Neuron (in vitro differentiated cells): ENCODE results near the gene IL1A.

ENCODE experiments used
- H2AFZ ChIP-seq: one replicate; pipeline ENCODE4 v1.6.1; 2013; ENCODE audit warnings: low read depth, mild to moderate bottlenecking, inconsistent platforms, low read length, moderate library complexity
- H3K27me3 ChIP-seq: one replicate; pipeline ENCODE4 v1.6.1; 2013; ENCODE audit warnings: low read length; ENCODE audit not compliant: insufficient read depth
- H3K36me3 ChIP-seq: one replicate; pipeline ENCODE4 v1.6.1; 2013; ENCODE audit warnings: low read length; ENCODE audit not compliant: insufficient read depth
- H3K4me1 ChIP-seq: one replicate; pipeline ENCODE4 v1.6.1; 2013; ENCODE audit warnings: low read length; ENCODE audit not compliant: insufficient read depth
- H3K4me3 ChIP-seq: 2 replicates; pipeline ENCODE4 v1.5.1; 2013; ENCODE audit warnings: mild to moderate bottlenecking, low read length, moderate library complexity
- H3K9me3 ChIP-seq: one replicate; pipeline ENCODE4 v1.6.1; 2013; ENCODE audit warnings: low read length

The IL1A gene

GRCh38 chr2:112827604-112828185 lies 43.4 kb upstream of the IL1A start:
- no peak overlapping the region for H2AFZ ChIP-seq
- no peaks in the 10 kb centered on the region for H3K36me3 ChIP-seq
- no peaks in the 10 kb centered on the region for H3K27me3 ChIP-seq
- H3K9me3 ChIP-seq: peaks cover 3% of the 10 kb centered on the region
- no peak overlapping the region for H3K4me3 ChIP-seq
- H3K4me1 ChIP-seq: no peaks in the 10 kb centered on the region

GRCh38 chr2:112827009-112827408 lies 42.7 kb upstream of the IL1A start:
- H3K36me3 ChIP-seq: no peaks in the 10 kb centered on the region
- no peaks in the 10 kb centered on the region for H3K27me3 ChIP-seq
- H3K4me1 ChIP-seq: no peaks in the 10 kb centered on the region
- H3K9me3 ChIP-seq: peaks cover 3% of the 10 kb centered on the region
- no peak overlapping the region for H2AFZ ChIP-seq
- H3K4me3 ChIP-seq: no peak overlapping the region

GRCh38 chr2:112825706-112826105 lies 41.4 kb upstream of the IL1A start:
- Histone ChIP-seq H3K9me3 (peaks cover 3% of the 10 kb centered on the region), H3K27me3 (no peaks in the 10 kb centered on the region), H3K36me3 (no peaks in the 10 kb centered on the region), H3K4me3 (no peak overlapping the region), H3K4me1 (no peaks in the 10 kb centered on the region), H2AFZ (no peak overlapping the region)

- Histone ChIP-seq H3K9me3 (peaks cover 3% of the 10 kb centered on the region), H3K4me3 (no peak overlapping the region), H3K27me3 (no peaks in the 10 kb centered on the region), H3K4me1 (no peaks in the 10 kb centered on the region), H3K36me3 (no peaks in the 10 kb centered on the region), H2AFZ (no peak overlapping the region)
Measured at GRCh38 chr2:112824694-112825085, 40.4 kb upstream of the IL1A start.

- Histone ChIP-seq H2AFZ (no peak overlapping the region), H3K9me3 (peaks cover 3% of the 10 kb centered on the region), H3K27me3 (no peaks in the 10 kb centered on the region), H3K36me3 (no peaks in the 10 kb centered on the region), H3K4me3 (no peak overlapping the region), H3K4me1 (peaks cover 15% of the 10 kb centered on the region)
Measured at GRCh38 chr2:112821682-112822081, 37.4 kb upstream of the IL1A start.

GRCh38 chr2:112821142-112821541 lies 36.8 kb upstream of the IL1A start:
- H3K27me3 ChIP-seq: no peaks in the 10 kb centered on the region
- H3K36me3 ChIP-seq: no peaks in the 10 kb centered on the region
- peaks cover 3% of the 10 kb centered on the region for H3K9me3 ChIP-seq
- no peak overlapping the region for H2AFZ ChIP-seq
- H3K4me3 ChIP-seq: no peak overlapping the region
- H3K4me1 ChIP-seq: peaks cover 15% of the 10 kb centered on the region

GRCh38 chr2:112820343-112820742 lies 36.0 kb upstream of the IL1A start:
- peaks cover 15% of the 10 kb centered on the region for H3K4me1 ChIP-seq
- no peaks in the 10 kb centered on the region for H3K27me3 ChIP-seq
- H3K36me3 ChIP-seq: no peaks in the 10 kb centered on the region
- no peak overlapping the region for H3K4me3 ChIP-seq
- H3K9me3 ChIP-seq: peaks cover 3% of the 10 kb centered on the region
- H2AFZ ChIP-seq: no peak overlapping the region

- Histone ChIP-seq H3K9me3 (peaks cover 3% of the 10 kb centered on the region), H2AFZ (no peak overlapping the region), H3K4me1 (peaks cover 23% of the 10 kb centered on the region), H3K27me3 (no peaks in the 10 kb centered on the region), H3K36me3 (no peaks in the 10 kb centered on the region), H3K4me3 (no peak overlapping the region)
Measured at GRCh38 chr2:112819081-112819480, 34.8 kb upstream of the IL1A start.

GRCh38 chr2:112818094-112818902 lies 34.0 kb upstream of the IL1A start:
- H3K4me1 ChIP-seq: peaks cover 31% of the 10 kb centered on the region
- H2AFZ ChIP-seq: no peak overlapping the region
- H3K36me3 ChIP-seq: no peaks in the 10 kb centered on the region
- no peak overlapping the region for H3K4me3 ChIP-seq
- H3K9me3 ChIP-seq: no peaks in the 10 kb centered on the region
- no peaks in the 10 kb centered on the region for H3K27me3 ChIP-seq

GRCh38 chr2:112817082-112817689 lies 32.9 kb upstream of the IL1A start:
- no peaks in the 10 kb centered on the region for H3K9me3 ChIP-seq
- H2AFZ ChIP-seq: no peak overlapping the region
- H3K36me3 ChIP-seq: no peaks in the 10 kb centered on the region
- H3K4me3 ChIP-seq: no peak overlapping the region
- peaks cover 39% of the 10 kb centered on the region for H3K4me1 ChIP-seq
- no peaks in the 10 kb centered on the region for H3K27me3 ChIP-seq

- H3K9me3 ChIP-seq: no peaks in the 10 kb centered on the region
- H3K4me3 ChIP-seq: no peak overlapping the region
- H3K4me1 ChIP-seq: peaks cover 40% of the 10 kb centered on the region
- no peaks in the 10 kb centered on the region for H3K36me3 ChIP-seq
- no peaks in the 10 kb centered on the region for H3K27me3 ChIP-seq
- peak overlapping the region; percentile 15 for H2AFZ ChIP-seq
Measured at GRCh38 chr2:112814278-112814677, 30.0 kb upstream of the IL1A start.

- H3K36me3 ChIP-seq: no peaks in the 10 kb centered on the region
- no peaks in the 10 kb centered on the region for H3K27me3 ChIP-seq
- peaks cover 32% of the 10 kb centered on the region for H3K4me1 ChIP-seq
- no peak overlapping the region for H3K4me3 ChIP-seq
- no peaks in the 10 kb centered on the region for H3K9me3 ChIP-seq
- no peak overlapping the region for H2AFZ ChIP-seq
Measured at GRCh38 chr2:112813280-112813966, 29.1 kb upstream of the IL1A start.
